GM20431 (cell line): ENCODE results near the gene ADCY4.

Experiments used
- in situ Hi-C: fragments of 300-500 bp; cut with MseI, MboI; formaldehyde crosslinking; loops from one replicate; pipeline ENCODE4 v1.15.0; 2020; ENCODE audit warnings: low sequenced_read_pairs; ENCODE audit not compliant: unreplicated experiment

Gene ADCY4

GRCh38 chr14:24307156-24307574, 27.7 kb downstream of the ADCY4 start:
- in situ Hi-C loops, result no loop called here

GRCh38 chr14:24304019-24304387, 30.9 kb downstream of the ADCY4 start:
- in situ Hi-C loops, result no loop called here

GRCh38 chr14:24300326-24300980, 34.4 kb downstream of the ADCY4 start:
- in situ Hi-C loops, result no loop called here

GRCh38 chr14:24299255-24300191, 35.3 kb downstream of the ADCY4 start, which contains the start of the genes DHRS1 and NOP9:
Gene DHRS1 (minus strand): TSS chr14:24299780. CDS start chr14:24299106, 674 bp downstream.
Gene NOP9 (plus strand): TSS chr14:24299850. CDS start chr14:24299955, 105 bp downstream.
- in situ Hi-C loops, result no loop called here

GRCh38 chr14:24298892-24299254, 36.0 kb downstream of the ADCY4 start:
- in situ Hi-C loops, result no loop called here

- in situ Hi-C loops, result no loop called here
Measured at GRCh38 chr14:24297190-24297964, 37.5 kb downstream of the ADCY4 start.

- in situ Hi-C loops, result no loop called here
Measured at GRCh38 chr14:24296341-24297157, 38.3 kb downstream of the ADCY4 start.

GRCh38 chr14:24293525-24293924, 41.3 kb downstream of the ADCY4 start:
- in situ Hi-C loops, result no loop called here

- in situ Hi-C loops, result no loop called here
Measured at GRCh38 chr14:24292118-24292807, 42.6 kb downstream of the ADCY4 start.

GRCh38 chr14:24291446-24292117, 43.3 kb downstream of the ADCY4 start:
- in situ Hi-C loops, result no loop called here

- in situ Hi-C loops, result no loop called here
Measured at GRCh38 chr14:24290746-24291145, 44.1 kb downstream of the ADCY4 start.

GRCh38 chr14:24289649-24290280, 45.1 kb downstream of the ADCY4 start:
- in situ Hi-C loops, result no loop called here

- in situ Hi-C loops, result no loop called here
Measured at GRCh38 chr14:24286996-24287395, 47.9 kb downstream of the ADCY4 start.

GRCh38 chr14:24285351-24285750, 49.5 kb downstream of the ADCY4 start:
- in situ Hi-C loops, result no loop called here

- in situ Hi-C loops, result no loop called here
Measured at GRCh38 chr14:24284501-24285035, 50.3 kb downstream of the ADCY4 start.

GRCh38 chr14:24283796-24284460, 50.9 kb downstream of the ADCY4 start:
- in situ Hi-C loops, result no loop called here

GRCh38 chr14:24282736-24283135, 52.1 kb downstream of the ADCY4 start:
- in situ Hi-C loops, result no loop called here
